HUES6 (cell line): ENCODE measurements around the gene ADH7.
"Not testable (repeated sequence)": the region's sequence is repeated elsewhere in the genome, so short reads cannot be mapped to it uniquely, and the experiment has no call there.

Source experiments
- H3K27ac ChIP-seq: 2 replicates; pipeline ENCODE4 v1.7.0; 2013; ENCODE audit warnings: low read depth, mild to moderate bottlenecking, low read length, inconsistent platforms
- H3K27me3 ChIP-seq: 2 replicates; pipeline ENCODE4 v1.6.1; 2013; ENCODE audit warnings: low read length; ENCODE audit not compliant: control insufficient read depth, insufficient read depth
- H3K36me3 ChIP-seq: 2 replicates; pipeline ENCODE4 v1.6.1; 2013; ENCODE audit warnings: low read length; ENCODE audit not compliant: control insufficient read depth, insufficient read depth
- H3K4me1 ChIP-seq: 2 replicates; pipeline ENCODE4 v1.6.1; 2013; ENCODE audit warnings: low read length; ENCODE audit not compliant: control insufficient read depth, insufficient read depth
- H3K4me3 ChIP-seq: 2 replicates; pipeline ENCODE4 v1.5.1; 2013; ENCODE audit warnings: low read depth, low read length
- H3K9ac ChIP-seq: one replicate; pipeline ENCODE4 v1.6.1; 2013; ENCODE audit warnings: mild to moderate bottlenecking, low read length
- H3K9me3 ChIP-seq: 2 replicates; pipeline ENCODE4 v1.6.1; 2013; ENCODE audit warnings: low read depth, low read length; ENCODE audit not compliant: control insufficient read depth, insufficient read depth

ADH7 gene

DNA sequence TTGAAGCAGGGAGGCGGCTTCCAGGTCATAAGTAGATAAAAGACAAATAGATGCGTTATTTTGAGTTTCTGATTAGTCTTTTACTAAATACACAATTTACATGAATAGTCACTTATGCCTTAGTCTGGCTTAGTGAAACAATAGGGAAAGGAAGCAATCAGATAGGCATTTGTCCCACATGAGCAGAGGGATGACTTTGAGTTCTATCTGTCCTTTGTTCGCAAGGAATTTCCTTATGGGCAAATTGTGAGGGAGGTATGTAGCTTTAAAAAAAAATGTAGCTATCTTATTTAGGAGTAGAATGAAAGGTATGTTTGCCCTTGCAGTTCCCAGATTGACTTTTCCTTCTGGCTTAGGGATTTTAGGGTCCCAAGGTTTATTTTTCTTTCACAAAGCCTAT, 56.3 kb downstream of the ADH7 start:
- H3K4me3 ChIP-seq = no peak overlapping the region
- H3K4me1 ChIP-seq = no peaks in the 10 kb centered on the region
- no peaks in the 10 kb centered on the region for H3K36me3 ChIP-seq
- H3K27me3 ChIP-seq = no peaks in the 10 kb centered on the region
- H3K9me3 ChIP-seq = peaks cover 10% of the 10 kb centered on the region; the same call in 1 of the 2 replicates
- H3K9ac ChIP-seq = no peak overlapping the region
- no peak overlapping the region for H3K27ac ChIP-seq

DNA sequence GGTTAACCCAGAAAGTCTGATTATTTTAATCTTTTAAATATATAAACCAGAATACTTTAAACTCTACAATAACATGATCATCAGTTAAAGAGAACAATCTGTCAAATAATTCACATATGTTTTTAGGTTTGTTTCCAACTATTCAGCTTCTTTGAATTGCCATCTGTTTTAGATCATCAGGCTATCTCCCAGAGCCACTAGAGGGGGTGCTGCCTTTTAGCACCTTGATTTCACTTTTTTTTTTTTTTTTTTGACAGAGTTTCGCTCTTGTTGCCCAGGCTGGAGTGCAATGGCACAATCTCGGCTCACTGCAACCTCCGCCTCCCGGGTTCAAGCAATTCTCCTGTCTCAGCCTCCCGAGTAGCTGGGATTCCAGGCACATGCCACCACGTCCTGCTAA, 57.8 kb downstream of the ADH7 start:
- H3K4me3 ChIP-seq, H3K4me1 ChIP-seq, H3K9ac ChIP-seq, H3K36me3 ChIP-seq, H3K27ac ChIP-seq, H3K27me3 ChIP-seq: not testable (repeated sequence)
- H3K9me3 ChIP-seq = peaks cover 21% of the 10 kb centered on the region

DNA sequence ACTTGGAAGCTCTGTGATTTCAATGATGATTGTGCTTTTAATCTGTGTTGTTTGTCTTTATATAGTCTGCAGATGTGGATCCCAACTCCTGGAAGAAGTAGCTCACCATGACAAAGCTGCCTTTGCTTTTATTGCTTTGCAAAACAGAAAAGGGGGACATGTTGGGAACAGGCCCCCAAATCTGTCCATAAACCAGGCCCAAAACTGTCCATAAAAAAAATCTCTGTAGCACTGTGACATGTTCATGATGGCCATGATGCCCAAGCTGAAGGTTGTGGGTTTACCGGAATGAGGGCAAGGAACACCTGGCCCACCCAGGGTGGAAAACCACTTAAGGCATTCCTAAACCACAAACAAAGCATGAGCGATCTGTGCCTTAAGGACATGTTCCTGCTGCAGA, 62.7 kb downstream of the ADH7 start:
- H3K27ac ChIP-seq, H3K4me1 ChIP-seq, H3K9ac ChIP-seq, H3K27me3 ChIP-seq, H3K4me3 ChIP-seq, H3K36me3 ChIP-seq: not testable (repeated sequence)
- peaks cover 24% of the 10 kb centered on the region for H3K9me3 ChIP-seq

DNA sequence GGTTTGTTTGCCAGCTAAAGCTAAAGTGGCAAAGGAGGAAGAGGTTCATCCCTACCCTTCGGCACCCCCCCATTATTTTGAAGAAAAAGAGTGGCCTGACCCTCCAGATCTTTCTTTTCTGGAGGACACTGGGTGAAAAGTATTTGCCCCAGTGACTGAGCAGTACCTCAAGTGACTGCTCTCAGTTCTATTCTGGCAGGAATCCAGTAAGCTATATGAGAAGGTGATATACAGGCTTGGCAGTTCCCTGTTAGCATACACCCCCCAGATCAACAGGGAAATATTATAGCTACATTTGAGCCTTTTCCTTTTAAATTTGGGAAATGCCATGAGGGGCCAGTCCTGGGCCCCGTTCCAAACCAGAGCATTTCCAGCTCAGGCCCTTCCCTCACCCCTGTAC, 67.3 kb downstream of the ADH7 start:
- H3K27ac ChIP-seq, H3K9ac ChIP-seq, H3K27me3 ChIP-seq, H3K4me1 ChIP-seq, H3K36me3 ChIP-seq, H3K4me3 ChIP-seq, H3K9me3 ChIP-seq: not testable (repeated sequence)

DNA sequence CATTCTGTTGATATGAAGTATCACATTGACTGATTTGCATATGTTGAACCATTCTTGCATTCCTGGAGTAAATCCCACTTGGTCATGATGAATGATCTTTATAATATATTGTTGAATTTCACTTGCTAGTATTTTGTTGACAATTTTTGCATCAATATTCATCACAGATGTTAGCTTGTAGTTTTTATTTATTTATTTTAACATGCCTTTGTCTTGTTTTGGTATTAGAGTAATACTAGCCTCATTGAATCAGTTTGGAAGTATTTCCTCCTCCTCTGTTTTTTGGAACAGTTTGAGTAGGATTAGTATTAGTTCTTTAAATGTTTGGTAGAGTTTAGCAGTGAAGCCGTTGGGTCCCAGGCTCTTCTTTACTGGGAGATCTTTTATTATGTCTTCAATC, 68.7 kb downstream of the ADH7 start:
- Histone ChIP-seq H3K27ac (no peak overlapping the region), H3K4me1 (no peaks in the 10 kb centered on the region), H3K9ac (no peak overlapping the region), H3K9me3 (peaks cover 3% of the 10 kb centered on the region; the same call in 1 of the 2 replicates), H3K4me3 (no peak overlapping the region), H3K27me3 (no peaks in the 10 kb centered on the region), H3K36me3 (no peaks in the 10 kb centered on the region)

DNA sequence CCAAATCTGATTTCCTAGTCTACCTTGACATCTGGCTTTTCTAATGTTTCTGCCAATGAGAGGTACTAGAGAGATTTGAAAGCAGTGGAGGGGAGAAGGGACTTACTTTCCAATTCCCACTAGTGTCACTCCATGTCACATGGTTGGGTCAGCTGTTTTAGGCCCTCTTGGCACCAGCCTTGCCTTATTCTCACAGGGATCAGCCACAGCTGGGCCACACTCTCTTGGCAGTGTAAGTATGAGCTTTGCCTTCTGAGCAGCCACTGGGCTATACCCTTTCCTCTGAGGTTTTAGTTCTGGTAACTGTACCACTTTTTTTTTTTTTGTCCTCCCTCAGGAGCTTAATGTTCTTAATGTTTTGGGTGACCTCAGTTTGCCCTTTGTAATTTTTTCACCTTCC, 72.4 kb downstream of the ADH7 start:
- H3K4me3 ChIP-seq = no peak overlapping the region
- H3K9me3 ChIP-seq = peaks cover 12% of the 10 kb centered on the region
- no peak overlapping the region for H3K27ac ChIP-seq
- no peaks in the 10 kb centered on the region for H3K36me3 ChIP-seq
- H3K4me1 ChIP-seq = no peaks in the 10 kb centered on the region
- no peaks in the 10 kb centered on the region for H3K27me3 ChIP-seq
- no peak overlapping the region for H3K9ac ChIP-seq
